Measurements from ENCODE around the gene NF1.
"Not testable (repeated sequence)": the region's sequence is repeated elsewhere in the genome, so short reads cannot be mapped to it uniquely, and the experiment has no call there.

Gene NF1

GRCh38 chr17:31260151-31260550 is 165.4 kb downstream of the NF1 start:
- no peak for TF ChIP-seq SETDB1 (IDR thresholded peaks at IDR 0.05; ENCODE audit: insufficient read length, low read length)
- no peak for TF ChIP-seq KLF9 (tag by site-specific recombination; IDR thresholded peaks at IDR 0.05; ENCODE audit: low read depth)
- TF ChIP-seq ZNF175 (tag by site-specific recombination; IDR thresholded peaks at IDR 0.05) = no peak
- no peak for TF ChIP-seq KLF7 (tag by site-specific recombination; IDR thresholded peaks at IDR 0.05; ENCODE audit: borderline replicate concordance)
- no peak for TF ChIP-seq ZEB2 (tag by site-specific recombination; IDR thresholded peaks at IDR 0.05)
- no peak for TF ChIP-seq ZNF138 (tag by site-specific recombination; IDR thresholded peaks at IDR 0.05; ENCODE audit: borderline replicate concordance)
- TF ChIP-seq ZNF530 (tag by site-specific recombination; IDR thresholded peaks at IDR 0.05; ENCODE audit: low read depth) = no peak
- TF ChIP-seq ZFHX2 (tag by site-specific recombination; conservative IDR thresholded peaks at IDR 0.05) = no peak
- no peak for TF ChIP-seq ZNF2 (tag by site-specific recombination; IDR thresholded peaks at IDR 0.05)
- no peak for TF ChIP-seq ZNF133 (tag by site-specific recombination; IDR thresholded peaks at IDR 0.05)
- no peak for TF ChIP-seq ZBTB44 (tag by site-specific recombination; IDR thresholded peaks at IDR 0.05)
- no peak for TF ChIP-seq ZNF10 (tag by site-specific recombination; IDR thresholded peaks at IDR 0.05)
- no peak for TF ChIP-seq ZNF24 (tag by site-specific recombination; IDR thresholded peaks at IDR 0.05)
- no peak for TF ChIP-seq REPIN1 (tag by site-specific recombination; IDR thresholded peaks at IDR 0.05; ENCODE audit: low read depth)
- TF ChIP-seq ZSCAN5A (tag by site-specific recombination; IDR thresholded peaks at IDR 0.05) = no peak
- no peak for TF ChIP-seq ZNF626 (tag by site-specific recombination; IDR thresholded peaks at IDR 0.05)
- TF ChIP-seq ZSCAN4 (tag by site-specific recombination; IDR thresholded peaks at IDR 0.05) = no peak
- no peak for TF ChIP-seq ZNF341 (tag by site-specific recombination; IDR thresholded peaks at IDR 0.05; ENCODE audit: low read depth)
- TF ChIP-seq OSR2 (tag by site-specific recombination; IDR thresholded peaks at IDR 0.05) = no peak
- ChIA-PET POLR2A (no interaction called here), CTCF (no interaction called here)
- Histone ChIP-seq H3K27ac (ENCODE audit: extremely low read depth, low read depth, low read length) (no peak overlapping the region), H3K9me3 (ENCODE audit: control insufficient read depth, insufficient read depth, low read depth, low read length) (no peaks in the 10 kb centered on the region), H3K4me1 (ENCODE audit: control insufficient read depth, insufficient read depth, low read length) (no peaks in the 10 kb centered on the region), H3K4me3 (ENCODE audit: low read depth, low read length) (no peak overlapping the region), H3K36me3 (ENCODE audit: control insufficient read depth in 2 of 2, insufficient read depth in 1 of 2, low read length in 2 of 2) (peaks cover 39 to 47% of the 10 kb centered on the region in 2 experiments)

GRCh38 chr17:31261601-31262000 is 166.8 kb downstream of the NF1 start:
- POLR2A ChIA-PET = no interaction called here
- TF ChIP-seq ZNF24 (tag by site-specific recombination; IDR thresholded peaks at IDR 0.05) (no peak), ZNF677 (tag by site-specific recombination; IDR thresholded peaks at IDR 0.05) (no peak)
- CTCF ChIA-PET = no interaction called here

GRCh38 chr17:31262923-31263322 is 168.1 kb downstream of the NF1 start:
- CTCF ChIA-PET; H3K4me1 ChIP-seq (ENCODE audit: control insufficient read depth, insufficient read depth, low read length); H3K9me3 ChIP-seq (ENCODE audit: control insufficient read depth, insufficient read depth, low read depth, low read length); H3K27ac ChIP-seq (ENCODE audit: extremely low read depth, low read depth, low read length); H3K4me3 ChIP-seq (ENCODE audit: low read depth, low read length): not testable (repeated sequence)
- TF ChIP-seq ZEB2 (tag by site-specific recombination; IDR thresholded peaks at IDR 0.05) = peak; percentile 79
- H3K36me3 ChIP-seq (ENCODE audit: control insufficient read depth in 2 of 2, insufficient read depth in 1 of 2, low read length in 2 of 2) = peaks cover 61 to 66% of the 10 kb centered on the region in 2 experiments
- POLR2A ChIA-PET = interaction anchor here (0.6 kb wide), 1 partner anchor 631 kb away, joined by 5 read pairs; no protein-coding TSS in a partner anchor

More at GRCh38 chr17:31261601-31262000, 166.8 kb downstream of the NF1 start:
- Histone ChIP-seq H3K4me3 (ENCODE audit: low read depth, low read length) (no peak overlapping the region), H3K27ac (ENCODE audit: extremely low read depth, low read depth, low read length) (no peak overlapping the region), H3K9me3 (ENCODE audit: control insufficient read depth, insufficient read depth, low read depth, low read length) (no peaks in the 10 kb centered on the region), H3K4me1 (ENCODE audit: control insufficient read depth, insufficient read depth, low read length) (no peaks in the 10 kb centered on the region), H3K36me3 (ENCODE audit: control insufficient read depth in 2 of 2, insufficient read depth in 1 of 2, low read length in 2 of 2) (peaks cover 54 to 60% of the 10 kb centered on the region in 2 experiments)

All from HEK293 (cell line).